Astrocyte of the spinal cord (primary cell): ENCODE data around the gene EPN2.
"Not testable (repeated sequence)": the region's sequence is repeated elsewhere in the genome, so short reads cannot be mapped to it uniquely, and the experiment has no call there.

Experiments
- DNase-seq: peaks from one replicate; pipeline ENCODE4 v3.0.0; 2011; ENCODE audit warnings: low read depth, low spot score
- H3K4me3 ChIP-seq: 2 replicates; pipeline ENCODE4 v1.5.1; 2011; ENCODE audit warnings: low read depth, mild to moderate bottlenecking, low read length, moderate library complexity
- in situ Hi-C: cut with HindIII; loops from 2 replicates; pipeline ENCODE4 v1.10.0; 2017; ENCODE audit warnings: low sequenced_read_pairs
- TF ChIP-seq, protein P1 (sequence below): IDR thresholded peaks from 2 replicates; pipeline ENCODE4 v1.5.1; 2012; ENCODE audit warnings: low read depth, mild to moderate bottlenecking, low read length, inconsistent platforms

Gene EPN2

GRCh38 chr17:19347323-19348080 is 110.3 kb downstream of the EPN2 start:
- H3K4me3 ChIP-seq: no peak overlapping the region
- DNase-seq: no peak
- in situ Hi-C loops: no loop called here
- TF ChIP-seq, protein P1, sequence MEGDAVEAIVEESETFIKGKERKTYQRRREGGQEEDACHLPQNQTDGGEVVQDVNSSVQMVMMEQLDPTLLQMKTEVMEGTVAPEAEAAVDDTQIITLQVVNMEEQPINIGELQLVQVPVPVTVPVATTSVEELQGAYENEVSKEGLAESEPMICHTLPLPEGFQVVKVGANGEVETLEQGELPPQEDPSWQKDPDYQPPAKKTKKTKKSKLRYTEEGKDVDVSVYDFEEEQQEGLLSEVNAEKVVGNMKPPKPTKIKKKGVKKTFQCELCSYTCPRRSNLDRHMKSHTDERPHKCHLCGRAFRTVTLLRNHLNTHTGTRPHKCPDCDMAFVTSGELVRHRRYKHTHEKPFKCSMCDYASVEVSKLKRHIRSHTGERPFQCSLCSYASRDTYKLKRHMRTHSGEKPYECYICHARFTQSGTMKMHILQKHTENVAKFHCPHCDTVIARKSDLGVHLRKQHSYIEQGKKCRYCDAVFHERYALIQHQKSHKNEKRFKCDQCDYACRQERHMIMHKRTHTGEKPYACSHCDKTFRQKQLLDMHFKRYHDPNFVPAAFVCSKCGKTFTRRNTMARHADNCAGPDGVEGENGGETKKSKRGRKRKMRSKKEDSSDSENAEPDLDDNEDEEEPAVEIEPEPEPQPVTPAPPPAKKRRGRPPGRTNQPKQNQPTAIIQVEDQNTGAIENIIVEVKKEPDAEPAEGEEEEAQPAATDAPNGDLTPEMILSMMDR: no peak

DNA sequence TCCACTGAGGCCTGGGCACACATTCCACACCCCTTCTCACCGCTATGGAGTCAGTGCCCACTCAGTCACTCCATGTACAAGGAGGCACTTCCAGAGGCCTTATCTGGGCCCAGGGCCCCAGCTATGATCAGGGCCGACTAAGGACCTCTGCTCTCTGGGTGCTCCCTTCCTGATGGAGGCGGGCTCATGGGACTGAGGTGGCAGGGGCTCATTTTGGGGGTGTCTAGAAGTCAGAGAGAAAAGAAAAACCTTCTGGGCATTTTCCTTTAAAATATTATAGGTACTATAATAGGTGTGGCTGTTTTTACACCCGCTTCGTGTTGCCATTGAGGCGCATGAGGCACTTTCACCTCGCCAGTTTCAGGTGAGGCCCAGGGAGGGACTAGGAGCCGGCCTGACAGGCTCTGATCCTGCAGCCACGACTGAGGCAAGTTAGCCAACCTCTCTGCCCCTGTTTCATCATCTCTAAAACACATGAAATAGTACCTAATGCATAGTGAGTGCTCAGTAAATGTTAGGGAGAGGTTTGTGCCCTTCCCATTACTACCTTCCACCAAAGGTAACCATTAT is 111.0 kb downstream of the EPN2 start:
- DNase-seq: no peak
- in situ Hi-C loops: no loop called here
- TF ChIP-seq, protein P1: no peak

GRCh38 chr17:19348806-19349205 is 111.6 kb downstream of the EPN2 start:
- no peak overlapping the region for H3K4me3 ChIP-seq
- in situ Hi-C loops: no loop called here
- DNase-seq: no peak

More for the DNA sequence above, 111.0 kb downstream of the EPN2 start:
- no peak overlapping the region for H3K4me3 ChIP-seq

GRCh38 chr17:19353401-19353800 is 116.2 kb downstream of the EPN2 start:
- H3K4me3 ChIP-seq, in situ Hi-C loops, DNase-seq: not testable (repeated sequence)

More at GRCh38 chr17:19348806-19349205, 111.6 kb downstream of the EPN2 start:
- TF ChIP-seq, protein P1: no peak

- no peak for DNase-seq
- TF ChIP-seq, protein P1: no peak
- no peak overlapping the region for H3K4me3 ChIP-seq
- in situ Hi-C loops: no loop called here
Observed at GRCh38 chr17:19354748-19355147, 117.6 kb downstream of the EPN2 start.

- TF ChIP-seq, protein P1: no peak
- H3K4me3 ChIP-seq: no peak overlapping the region
- no peak for DNase-seq
- in situ Hi-C loops: no loop called here
Observed at GRCh38 chr17:19357351-19357750, 120.2 kb downstream of the EPN2 start.

- no peak for DNase-seq
- TF ChIP-seq, protein P1: no peak
- no peak overlapping the region for H3K4me3 ChIP-seq
- in situ Hi-C loops: no loop called here
Observed at GRCh38 chr17:19357761-19358160, 120.6 kb downstream of the EPN2 start.
